DOHH2 (cell line): ENCODE measurements around the gene PAX3.
"Not testable (repeated sequence)": the region's sequence is repeated elsewhere in the genome, so short reads cannot be mapped to it uniquely, and the experiment has no call there.

Experiments
- H3F3A ChIP-seq: fragments of 200-600 bp; sonication (generic), shearing (Covaris generic); 2 replicates; pipeline ENCODE4 v1.6.0; 2016; ENCODE audit warnings: antibody characterized with exemption, mild to moderate bottlenecking; ENCODE audit not compliant: control insufficient read depth, insufficient read depth
- H3K27ac ChIP-seq: fragments of 200-600 bp; sonication (generic); 2 replicates; pipeline ENCODE4 v1.5.1; 2014; ENCODE audit warnings: low read depth, mild to moderate bottlenecking, low read length, moderate library complexity
- H3K27me3 ChIP-seq: fragments of 200-600 bp; sonication (generic); 2 replicates; pipeline ENCODE4 v1.6.1; 2014; ENCODE audit warnings: mild to moderate bottlenecking, low read length, mixed read lengths; ENCODE audit not compliant: control insufficient read depth
- H3K36me3 ChIP-seq: fragments of 200-600 bp; sonication (generic); 2 replicates; pipeline ENCODE4 v1.6.1; 2014; ENCODE audit warnings: mild to moderate bottlenecking, low read length, moderate library complexity, mixed read lengths; ENCODE audit not compliant: control insufficient read depth
- H3K4me1 ChIP-seq: fragments of 200-600 bp; sonication (generic); 2 replicates; pipeline ENCODE4 v1.6.1; 2014; ENCODE audit warnings: mild to moderate bottlenecking, low read length, mixed read lengths; ENCODE audit not compliant: control insufficient read depth
- H3K4me2 ChIP-seq: fragments of 200-600 bp; sonication (generic); 2 replicates; pipeline ENCODE4 v1.6.0; 2014; ENCODE audit warnings: mild to moderate bottlenecking, low read length, moderate library complexity
- H3K4me3 ChIP-seq: fragments of 200-600 bp; sonication (generic); 2 replicates; pipeline ENCODE4 v1.5.1; 2014; ENCODE audit warnings: mild to moderate bottlenecking, low read length, mixed read lengths
- H3K79me2 ChIP-seq: fragments of 200-600 bp; sonication (generic); 2 replicates; pipeline ENCODE4 v1.6.1; 2014; ENCODE audit warnings: mild to moderate bottlenecking, low read length, mixed read lengths; ENCODE audit not compliant: control insufficient read depth
- H3K9me2 ChIP-seq: fragments of 200-600 bp; sonication (generic); replicated peaks from 2 replicates; pipeline ENCODE4 v1.6.1; 2014; ENCODE audit warnings: mild to moderate bottlenecking, low read length, mixed read lengths; ENCODE audit not compliant: control insufficient read depth
- H3K9me3 ChIP-seq: fragments of 200-600 bp; sonication (generic); 2 replicates; pipeline ENCODE4 v1.6.1; 2014; ENCODE audit warnings: antibody characterized with exemption, low read length, mixed read lengths; ENCODE audit not compliant: control insufficient read depth, insufficient read depth
- H4K20me1 ChIP-seq: fragments of 200-600 bp; sonication (generic); 2 replicates; pipeline ENCODE4 v1.6.0; 2014; ENCODE audit warnings: low read depth, mild to moderate bottlenecking, antibody characterized with exemption, low read length, moderate library complexity; ENCODE audit not compliant: control insufficient read depth, insufficient read depth
- EZH2phosphoT487 ChIP-seq: fragments of 200-600 bp; sonication (generic); IDR thresholded peaks from 2 replicates; pipeline ENCODE4 v1.6.1; 2017; ENCODE audit warnings: borderline replicate concordance, mild to moderate bottlenecking, antibody characterized with exemption, low read length, moderate library complexity, mixed read lengths
- TF ChIP-seq, protein P1 (sequence below): fragments of 200-600 bp; sonication (generic); IDR thresholded peaks from one replicate; pipeline ENCODE4 v1.5.1; 2014; ENCODE audit warnings: antibody characterized with exemption, mild to moderate bottlenecking, low read depth, low read length; ENCODE audit not compliant: poor library complexity, severe bottlenecking

Gene PAX3

DNA sequence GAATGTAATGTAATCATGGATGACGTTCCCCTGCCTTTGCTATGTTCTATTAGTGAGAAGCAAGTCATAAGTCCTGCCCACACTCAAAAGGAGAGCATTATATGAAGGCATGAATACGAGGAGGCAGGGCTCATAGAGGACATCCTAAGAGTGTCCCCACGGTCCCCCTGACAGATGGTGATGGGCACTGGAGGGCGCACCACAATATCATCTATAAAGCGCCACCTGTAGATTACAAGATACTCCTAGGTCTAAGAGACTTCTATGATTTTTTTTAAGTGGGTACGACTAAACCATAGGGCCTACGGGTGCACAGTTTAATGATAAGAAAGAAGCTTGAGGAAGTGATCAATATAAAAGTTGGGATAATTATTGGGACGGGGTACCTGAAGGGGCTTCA lies 131.0 kb downstream of the PAX3 start:
- Histone ChIP-seq H3K9me3 (no peaks in the 10 kb centered on the region), H3K4me2 (no peak overlapping the region), H3K79me2 (no peaks in the 10 kb centered on the region), H3K4me1 (no peaks in the 10 kb centered on the region), H3F3A (no peaks in the 10 kb centered on the region), H3K27ac (no peak overlapping the region), H3K27me3 (no peaks in the 10 kb centered on the region), H4K20me1 (no peaks in the 10 kb centered on the region), H3K36me3 (no peaks in the 10 kb centered on the region), H3K9me2 (no peaks in the 10 kb centered on the region), H3K4me3 (no peak overlapping the region)
- TF ChIP-seq EZH2phosphoT487 = no peak
- TF ChIP-seq, protein P1, sequence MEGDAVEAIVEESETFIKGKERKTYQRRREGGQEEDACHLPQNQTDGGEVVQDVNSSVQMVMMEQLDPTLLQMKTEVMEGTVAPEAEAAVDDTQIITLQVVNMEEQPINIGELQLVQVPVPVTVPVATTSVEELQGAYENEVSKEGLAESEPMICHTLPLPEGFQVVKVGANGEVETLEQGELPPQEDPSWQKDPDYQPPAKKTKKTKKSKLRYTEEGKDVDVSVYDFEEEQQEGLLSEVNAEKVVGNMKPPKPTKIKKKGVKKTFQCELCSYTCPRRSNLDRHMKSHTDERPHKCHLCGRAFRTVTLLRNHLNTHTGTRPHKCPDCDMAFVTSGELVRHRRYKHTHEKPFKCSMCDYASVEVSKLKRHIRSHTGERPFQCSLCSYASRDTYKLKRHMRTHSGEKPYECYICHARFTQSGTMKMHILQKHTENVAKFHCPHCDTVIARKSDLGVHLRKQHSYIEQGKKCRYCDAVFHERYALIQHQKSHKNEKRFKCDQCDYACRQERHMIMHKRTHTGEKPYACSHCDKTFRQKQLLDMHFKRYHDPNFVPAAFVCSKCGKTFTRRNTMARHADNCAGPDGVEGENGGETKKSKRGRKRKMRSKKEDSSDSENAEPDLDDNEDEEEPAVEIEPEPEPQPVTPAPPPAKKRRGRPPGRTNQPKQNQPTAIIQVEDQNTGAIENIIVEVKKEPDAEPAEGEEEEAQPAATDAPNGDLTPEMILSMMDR = no peak

DNA sequence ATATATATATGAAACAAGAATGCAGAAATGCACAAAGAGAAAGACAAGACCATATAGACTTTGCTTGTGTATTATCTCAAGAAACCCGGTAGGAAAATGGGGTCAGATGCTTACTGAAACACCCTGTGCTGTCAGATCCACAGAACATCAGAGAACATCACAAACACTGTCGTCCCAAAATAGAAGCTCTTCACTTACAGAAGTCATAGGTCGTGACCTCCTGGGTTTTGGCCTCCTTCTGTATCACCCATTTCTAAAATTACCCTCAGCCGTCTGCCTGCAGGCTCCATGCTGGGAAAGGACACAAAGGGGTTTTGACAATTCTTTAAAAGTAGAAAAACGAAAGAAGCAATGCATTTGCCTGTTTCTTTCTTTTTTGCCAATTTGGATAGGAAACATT lies 137.9 kb downstream of the PAX3 start:
- no peaks in the 10 kb centered on the region for H3K36me3 ChIP-seq
- H4K20me1 ChIP-seq = no peaks in the 10 kb centered on the region
- H3K4me1 ChIP-seq = no peaks in the 10 kb centered on the region
- no peak for TF ChIP-seq EZH2phosphoT487
- TF ChIP-seq, protein P1 = no peak
- H3K9me3 ChIP-seq = no peaks in the 10 kb centered on the region
- H3K27ac ChIP-seq = no peak overlapping the region
- no peak overlapping the region for H3K4me2 ChIP-seq
- H3K79me2 ChIP-seq = no peaks in the 10 kb centered on the region
- H3K27me3 ChIP-seq = no peaks in the 10 kb centered on the region
- no peaks in the 10 kb centered on the region for H3F3A ChIP-seq
- no peaks in the 10 kb centered on the region for H3K9me2 ChIP-seq
- H3K4me3 ChIP-seq = no peak overlapping the region

- no peaks in the 10 kb centered on the region for H3K9me3 ChIP-seq
- no peaks in the 10 kb centered on the region for H3K27me3 ChIP-seq
- H3K4me3 ChIP-seq = no peak overlapping the region
- no peak overlapping the region for H3K4me2 ChIP-seq
- H3K4me1 ChIP-seq = no peaks in the 10 kb centered on the region
- no peaks in the 10 kb centered on the region for H3K9me2 ChIP-seq
- H3F3A ChIP-seq = no peaks in the 10 kb centered on the region
- TF ChIP-seq, protein P1 = no peak
- TF ChIP-seq EZH2phosphoT487 = no peak
- H4K20me1 ChIP-seq = no peaks in the 10 kb centered on the region
- no peak overlapping the region for H3K27ac ChIP-seq
- H3K36me3 ChIP-seq = no peaks in the 10 kb centered on the region
- H3K79me2 ChIP-seq = no peaks in the 10 kb centered on the region
These were observed 138.7 kb downstream of the PAX3 start for GRCh38 chr2:222160125-222160524.

DNA sequence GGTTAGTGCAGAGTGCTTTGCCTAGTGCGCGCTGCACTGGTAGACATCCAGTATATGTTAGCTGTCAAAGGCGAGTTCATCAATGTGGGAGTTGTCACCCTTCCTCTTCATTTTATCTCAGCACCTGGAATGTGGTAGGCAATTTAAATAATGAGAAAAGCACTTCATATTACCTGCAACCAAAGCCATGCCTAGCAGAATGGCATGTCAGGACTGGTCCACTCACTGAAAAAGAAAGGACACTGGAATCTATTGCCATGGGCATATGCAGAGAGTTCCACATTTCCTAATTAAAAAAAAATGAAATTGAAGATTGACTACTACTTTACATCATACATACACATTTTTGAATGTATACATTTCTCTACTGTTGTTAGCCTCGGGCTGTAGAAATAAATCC lies 139.6 kb downstream of the PAX3 start:
- H3K9me2 ChIP-seq = no peaks in the 10 kb centered on the region
- TF ChIP-seq, protein P1 = no peak
- TF ChIP-seq EZH2phosphoT487 = no peak

GRCh38 chr2:222155003-222155664 lies 143.7 kb downstream of the PAX3 start:
- not testable (repeated sequence) for H3K27me3 ChIP-seq, H3K4me2 ChIP-seq, H3K9me3 ChIP-seq, H3K9me2 ChIP-seq, H4K20me1 ChIP-seq, H3K27ac ChIP-seq, H3F3A ChIP-seq, H3K79me2 ChIP-seq, H3K4me1 ChIP-seq, H3K36me3 ChIP-seq, H3K4me3 ChIP-seq

More for the DNA sequence above, 139.6 kb downstream of the PAX3 start:
- H3F3A ChIP-seq = no peaks in the 10 kb centered on the region
- H3K27ac ChIP-seq = no peak overlapping the region
- H3K4me2 ChIP-seq = no peak overlapping the region
- no peaks in the 10 kb centered on the region for H3K36me3 ChIP-seq
- no peak overlapping the region for H3K4me3 ChIP-seq
- H3K9me3 ChIP-seq = no peaks in the 10 kb centered on the region
- H3K4me1 ChIP-seq = no peaks in the 10 kb centered on the region
- no peaks in the 10 kb centered on the region for H3K27me3 ChIP-seq
- H4K20me1 ChIP-seq = no peaks in the 10 kb centered on the region
- H3K79me2 ChIP-seq = no peaks in the 10 kb centered on the region
